Natural killer cell (primary cell): Measurements from ENCODE around the gene IMP3. TPM values are rescaled to one million over a fixed set of nuclear protein-coding genes. Genes with fewer than 3 reads are reported as not detected.

ENCODE experiments used
- ATAC-seq, 3 donors: fragments of 150-1000 bp in 2 of 3; fragments of 200-7000 bp in 1 of 3; cut with Tn5 transposase; 1 replicate in 1 of 3; 2 replicates in 2 of 3; pipeline ENCODE4 v1.10.0; 2021; ENCODE audit warnings: mild to moderate bottlenecking in 2 of 3, moderate library complexity in 2 of 3
- DNase-seq, 2 donors: peaks; one replicate each; pipeline versions ENCODE4 v3.0.0 to v3.0.0-alpha.2; 2013 to 2021; ENCODE audit warnings: mixed read lengths in 1 of 2
- H3K27ac ChIP-seq: one replicate; pipeline ENCODE4 v1.5.1; 2013; ENCODE audit warnings: mild to moderate bottlenecking, low read length
- H3K27me3 ChIP-seq: one replicate; pipeline ENCODE4 v1.6.1; 2013; ENCODE audit warnings: low read length; ENCODE audit not compliant: control insufficient read depth, insufficient read depth
- H3K36me3 ChIP-seq: one replicate; pipeline ENCODE4 v1.6.1; 2013; ENCODE audit warnings: low read length; ENCODE audit not compliant: control insufficient read depth, insufficient read depth
- H3K4me1 ChIP-seq: one replicate; pipeline ENCODE4 v1.6.1; 2013; ENCODE audit warnings: low read length; ENCODE audit not compliant: control insufficient read depth, insufficient read depth
- H3K4me3 ChIP-seq: one replicate; pipeline ENCODE4 v1.5.1; 2013; ENCODE audit warnings: low read length
- H3K9me3 ChIP-seq: one replicate; pipeline ENCODE4 v1.6.1; 2013; ENCODE audit warnings: low read length; ENCODE audit not compliant: control insufficient read depth, insufficient read depth
- H3K27ac Mint-ChIP-seq, 2 donors: one replicate each; pipeline ENCODE4 v1.8.0; 2022; ENCODE audit warnings: mild to moderate bottlenecking in 2 of 2, mixed read lengths in 2 of 2, moderate library complexity in 1 of 2
- H3K27me3 Mint-ChIP-seq, 2 donors: one replicate each; pipeline ENCODE4 v1.8.0; 2022; ENCODE audit warnings: low read depth in 2 of 2, mixed read lengths in 2 of 2
- H3K36me3 Mint-ChIP-seq: one replicate; pipeline ENCODE4 v1.8.0; 2022; ENCODE audit warnings: mixed read lengths
- H3K4me1 Mint-ChIP-seq, 2 donors: one replicate each; pipeline ENCODE4 v1.8.0; 2022; ENCODE audit warnings: mixed read lengths in 2 of 2
- H3K4me3 Mint-ChIP-seq: one replicate; pipeline ENCODE4 v1.8.0; 2022; ENCODE audit warnings: mild to moderate bottlenecking, moderate library complexity, mixed read lengths
- H3K9me3 Mint-ChIP-seq, 2 donors: one replicate each; pipeline ENCODE4 v1.8.0; 2022; ENCODE audit warnings: mixed read lengths in 2 of 2
- WGBS: methylation state at CpG from one replicate; pipeline ENCODE4 v1.1.7; 2013; ENCODE audit warnings: missing lambda C conversion rate; ENCODE audit not compliant: insufficient coverage; 5-methylcytosine and 5-hydroxymethylcytosine counted together
- intact Hi-C: fragments of 100-400 bp; cut with micrococcal nuclease; formaldehyde crosslinking; loops from one replicate; pipeline ENCODE4 v1.14.2; 2022
- total RNA-seq, 4 donors: library from RNA; stranded (reverse); fragments of 120-200 nt in 1 of 4; gene quantifications; one replicate each; pipeline versions ENCODE4 v1.2.3 to v1.2.4, GENCODE V29; 2013 to 2022
- TF ChIP-seq, protein P1 (sequence below): fragments of 200-600 bp; IDR thresholded peaks from one replicate; pipeline ENCODE4 v1.8.0; 2022; ENCODE audit warnings: antibody characterized with exemption

IMP3 gene
- total RNA-seq, 3 donors from 2014 or later (not counting 1 experiment from before 2014, with no cell fraction given) = 22.9 to 37.1 (median 35.8) TPM

DNA sequence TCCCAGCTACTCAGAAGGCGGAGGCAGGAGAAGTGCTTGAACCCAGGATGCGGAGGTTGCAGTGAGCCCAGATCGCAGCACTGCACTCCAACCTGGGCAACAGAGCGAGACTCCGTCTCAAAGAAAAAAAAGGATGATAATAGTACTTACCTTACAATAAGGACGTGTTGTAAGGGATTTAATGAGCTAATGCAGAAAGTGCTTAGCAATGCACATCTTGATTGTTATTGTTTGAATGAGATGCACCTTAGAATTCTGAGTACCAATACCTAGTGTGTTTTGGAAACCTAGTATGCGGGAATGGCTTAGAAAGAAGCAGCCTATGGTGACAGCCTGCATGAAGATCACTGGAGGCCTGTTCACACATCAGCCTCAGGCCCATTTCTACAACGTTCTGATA lies 34.0 kb downstream of the IMP3 start:
- Histone ChIP-seq H3K27me3 (no peaks in the 10 kb centered on the region), H3K4me1 (peaks cover 39% of the 10 kb centered on the region), H3K36me3 (peaks cover 21% of the 10 kb centered on the region), H3K4me3 (no peak overlapping the region), H3K27ac (peak overlapping the region; percentile 72), H3K9me3 (no peaks in the 10 kb centered on the region)
- Mint-ChIP-seq H3K36me3 (no peaks in the 10 kb centered on the region), H3K4me1 (peaks cover 41 to 44% of the 10 kb centered on the region in 2 donors), H3K27ac (peak overlapping the region; percentile 86 to 90), H3K4me3 (peak overlapping the region; percentile 79), H3K27me3 (no peaks in the 10 kb centered on the region), H3K9me3 (no peaks in the 10 kb centered on the region)
- ATAC-seq (no peak), DNase-seq (no peak)
- 85% methylated on average over 8 of the region's 8 CpGs for WGBS
- TF ChIP-seq, protein P1, sequence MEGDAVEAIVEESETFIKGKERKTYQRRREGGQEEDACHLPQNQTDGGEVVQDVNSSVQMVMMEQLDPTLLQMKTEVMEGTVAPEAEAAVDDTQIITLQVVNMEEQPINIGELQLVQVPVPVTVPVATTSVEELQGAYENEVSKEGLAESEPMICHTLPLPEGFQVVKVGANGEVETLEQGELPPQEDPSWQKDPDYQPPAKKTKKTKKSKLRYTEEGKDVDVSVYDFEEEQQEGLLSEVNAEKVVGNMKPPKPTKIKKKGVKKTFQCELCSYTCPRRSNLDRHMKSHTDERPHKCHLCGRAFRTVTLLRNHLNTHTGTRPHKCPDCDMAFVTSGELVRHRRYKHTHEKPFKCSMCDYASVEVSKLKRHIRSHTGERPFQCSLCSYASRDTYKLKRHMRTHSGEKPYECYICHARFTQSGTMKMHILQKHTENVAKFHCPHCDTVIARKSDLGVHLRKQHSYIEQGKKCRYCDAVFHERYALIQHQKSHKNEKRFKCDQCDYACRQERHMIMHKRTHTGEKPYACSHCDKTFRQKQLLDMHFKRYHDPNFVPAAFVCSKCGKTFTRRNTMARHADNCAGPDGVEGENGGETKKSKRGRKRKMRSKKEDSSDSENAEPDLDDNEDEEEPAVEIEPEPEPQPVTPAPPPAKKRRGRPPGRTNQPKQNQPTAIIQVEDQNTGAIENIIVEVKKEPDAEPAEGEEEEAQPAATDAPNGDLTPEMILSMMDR = no peak
- intact Hi-C loops = no loop called here

GRCh38 chr15:75599401-75599800 lies 40.6 kb downstream of the IMP3 start:
- TF ChIP-seq, protein P1 = no peak
- Histone ChIP-seq H3K27ac (no peak overlapping the region), H3K27me3 (no peaks in the 10 kb centered on the region), H3K9me3 (no peaks in the 10 kb centered on the region), H3K4me1 (peaks cover 14% of the 10 kb centered on the region), H3K36me3 (peaks cover 38% of the 10 kb centered on the region), H3K4me3 (no peak overlapping the region)
- Mint-ChIP-seq H3K27ac (no peak overlapping the region), H3K36me3 (peaks cover 5% of the 10 kb centered on the region), H3K9me3 (no peaks in the 10 kb centered on the region), H3K4me1 (peaks cover 13 to 21% of the 10 kb centered on the region in 2 donors), H3K27me3 (no peaks in the 10 kb centered on the region), H3K4me3 (no peak overlapping the region)
- WGBS = 96% methylated on average over 2 of the region's 2 CpGs
- no peak for DNase-seq
- no peak for ATAC-seq
- intact Hi-C loops = no loop called here

DNA sequence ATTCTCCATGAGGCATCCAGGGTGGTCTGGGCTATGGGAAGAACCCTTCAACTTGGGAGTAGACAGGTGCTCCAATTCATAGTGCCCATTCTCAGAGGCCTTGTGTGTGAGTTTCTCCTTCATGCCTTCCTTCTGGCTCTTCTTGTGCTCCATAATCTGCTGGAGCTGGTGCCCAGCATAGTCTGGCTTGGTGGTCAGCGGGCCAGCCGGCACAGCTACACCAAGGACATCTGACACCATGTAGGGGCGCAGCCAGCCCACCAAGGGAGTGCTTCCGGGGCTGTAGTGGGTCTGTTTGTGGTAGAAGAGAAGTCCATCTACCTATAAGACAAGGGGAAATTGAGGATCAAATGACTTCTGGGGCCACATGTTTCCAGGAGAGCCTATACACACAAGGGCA lies 41.7 kb downstream of the IMP3 start:
- peaks cover 13 to 21% of the 10 kb centered on the region in 2 donors for H3K4me1 Mint-ChIP-seq
- H3K4me3 Mint-ChIP-seq = no peak overlapping the region
- Histone ChIP-seq H3K27me3 (no peaks in the 10 kb centered on the region), H3K27ac (no peak overlapping the region), H3K9me3 (no peaks in the 10 kb centered on the region), H3K4me1 (peaks cover 14% of the 10 kb centered on the region), H3K4me3 (no peak overlapping the region), H3K36me3 (peaks cover 36% of the 10 kb centered on the region)
- peaks cover 5% of the 10 kb centered on the region for H3K36me3 Mint-ChIP-seq
- TF ChIP-seq, protein P1 = no peak
- H3K27ac Mint-ChIP-seq = peak overlapping the region in 1 of 2 donors; percentile 16
- ATAC-seq (no peak), DNase-seq (no peak)
- intact Hi-C loops = no loop called here
- 84% methylated on average over 3 of the region's 4 CpGs for WGBS
- H3K9me3 Mint-ChIP-seq = no peaks in the 10 kb centered on the region
- no peaks in the 10 kb centered on the region for H3K27me3 Mint-ChIP-seq

DNA sequence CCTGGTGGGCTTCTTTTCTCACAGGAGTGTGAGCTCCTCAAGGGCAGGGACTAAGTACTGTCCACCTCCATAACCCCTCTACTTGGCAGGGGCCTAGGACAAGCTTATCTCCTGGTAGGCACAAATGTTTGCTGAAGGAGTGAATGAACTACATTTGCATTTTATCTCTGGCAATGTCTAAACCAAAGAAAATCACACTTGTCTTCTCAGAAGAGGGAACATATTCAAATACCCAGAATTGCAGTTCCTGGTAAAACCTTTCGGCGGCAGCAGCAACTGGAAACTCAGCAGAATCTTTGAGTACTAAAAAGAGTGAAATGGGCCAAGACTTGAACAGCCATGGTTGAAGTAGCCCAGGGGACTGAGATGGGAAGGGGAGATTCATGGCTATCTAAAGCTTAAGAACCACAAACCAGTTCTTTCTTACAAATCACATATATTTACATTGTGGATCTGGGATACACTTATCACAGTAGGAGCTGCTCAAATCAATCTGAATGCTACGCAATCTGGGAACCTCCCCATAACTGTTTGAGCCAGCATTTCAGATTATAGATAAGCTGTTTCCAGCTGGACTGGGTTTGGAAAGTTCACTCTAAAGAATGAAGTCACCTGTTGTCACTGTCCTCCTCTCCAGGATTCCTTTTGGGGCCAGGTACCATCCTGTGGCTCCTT lies 42.2 kb downstream of the IMP3 start:
- Histone ChIP-seq H3K4me3 (no peak overlapping the region), H3K36me3 (peaks cover 36% of the 10 kb centered on the region), H3K4me1 (peaks cover 14% of the 10 kb centered on the region), H3K27ac (no peak overlapping the region), H3K9me3 (no peaks in the 10 kb centered on the region), H3K27me3 (no peaks in the 10 kb centered on the region)
- ATAC-seq (peak; percentile 52 to 70 (median 69)), DNase-seq (peak in 1 of 2 donors; percentile 62)
- peaks cover 13 to 21% of the 10 kb centered on the region in 2 donors for H3K4me1 Mint-ChIP-seq
- TF ChIP-seq, protein P1 = peak; percentile 55
- peaks cover 5% of the 10 kb centered on the region for H3K36me3 Mint-ChIP-seq
- no peaks in the 10 kb centered on the region for H3K9me3 Mint-ChIP-seq
- H3K4me3 Mint-ChIP-seq = no peak overlapping the region
- H3K27ac Mint-ChIP-seq = peak overlapping the region; percentile 16 to 64
- WGBS = 52% methylated on average over 3 of the region's 3 CpGs
- H3K27me3 Mint-ChIP-seq = no peaks in the 10 kb centered on the region
- intact Hi-C loops = loop anchor here (2.0 kb wide), 2 partner anchors 43 to 85 kb away; partner anchors contain the start of gene IMP3
